Prostate gland (tissue), 2 donors: ENCODE measurements around the gene HS1BP3.

Experiments
- POLR2A ChIP-seq: fragments of 450-650 bp; IDR thresholded peaks from one replicate; pipeline ENCODE4 v1.6.1; 2016; ENCODE audit warnings: antibody characterized with exemption, mild to moderate bottlenecking
- POLR2AphosphoS5 ChIP-seq: sonication (generic); formaldehyde crosslinking; IDR thresholded peaks from one replicate; pipeline ENCODE4 v1.6.1; 2017; ENCODE audit warnings: antibody characterized with exemption
- TF ChIP-seq, protein P1 (sequence below), 4 experiments: fragments of 200-600 bp in 2 of 4; fragments of 450-650 bp in 2 of 4; sonication (generic) in 2 of 4; IDR thresholded peaks; 1 replicate in 3 of 4; 2 replicates in 1 of 4; pipeline ENCODE4 v1.5.1; 2016 to 2019; ENCODE audit warnings: antibody characterized with exemption in 4 of 4, mild to moderate bottlenecking in 2 of 4, moderate library complexity in 2 of 4

DNA sequence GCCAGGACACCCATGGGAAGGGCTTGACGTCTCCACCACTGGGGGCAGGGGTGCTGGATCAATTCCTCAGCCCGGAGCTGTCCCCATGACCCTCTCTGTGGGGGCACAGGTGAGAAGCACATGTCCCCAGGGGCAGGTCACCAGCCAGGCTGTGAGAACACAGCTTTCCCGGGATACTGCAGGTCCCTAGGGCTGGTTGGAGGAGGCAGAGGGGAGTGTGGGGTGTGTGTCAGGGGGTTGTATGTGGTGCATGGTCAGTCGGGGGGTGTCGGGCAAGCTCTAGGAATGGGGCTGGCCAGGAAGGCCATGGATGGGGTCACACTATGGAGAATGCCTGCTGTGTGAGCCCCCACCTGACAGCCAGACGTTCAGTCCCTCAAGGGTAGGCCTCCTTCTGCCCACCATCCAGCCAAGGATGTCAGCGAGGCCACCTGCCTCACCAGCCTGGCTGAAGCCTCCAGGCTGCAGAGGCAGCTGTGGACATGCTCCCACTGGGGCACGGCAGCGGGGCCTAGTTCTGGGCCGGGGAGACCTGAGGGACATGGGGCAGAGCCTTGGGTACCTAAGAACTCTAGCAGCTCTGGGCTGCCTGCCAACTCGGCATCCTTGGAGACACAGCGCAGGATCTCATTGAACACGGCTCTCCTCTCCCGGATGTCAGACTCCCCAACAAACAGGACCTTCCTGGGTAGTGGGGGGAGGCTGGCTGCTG is 10.3 kb downstream of the HS1BP3 start:
- TF ChIP-seq POLR2A (no peak), POLR2AphosphoS5 (no peak)
- TF ChIP-seq, protein P1, sequence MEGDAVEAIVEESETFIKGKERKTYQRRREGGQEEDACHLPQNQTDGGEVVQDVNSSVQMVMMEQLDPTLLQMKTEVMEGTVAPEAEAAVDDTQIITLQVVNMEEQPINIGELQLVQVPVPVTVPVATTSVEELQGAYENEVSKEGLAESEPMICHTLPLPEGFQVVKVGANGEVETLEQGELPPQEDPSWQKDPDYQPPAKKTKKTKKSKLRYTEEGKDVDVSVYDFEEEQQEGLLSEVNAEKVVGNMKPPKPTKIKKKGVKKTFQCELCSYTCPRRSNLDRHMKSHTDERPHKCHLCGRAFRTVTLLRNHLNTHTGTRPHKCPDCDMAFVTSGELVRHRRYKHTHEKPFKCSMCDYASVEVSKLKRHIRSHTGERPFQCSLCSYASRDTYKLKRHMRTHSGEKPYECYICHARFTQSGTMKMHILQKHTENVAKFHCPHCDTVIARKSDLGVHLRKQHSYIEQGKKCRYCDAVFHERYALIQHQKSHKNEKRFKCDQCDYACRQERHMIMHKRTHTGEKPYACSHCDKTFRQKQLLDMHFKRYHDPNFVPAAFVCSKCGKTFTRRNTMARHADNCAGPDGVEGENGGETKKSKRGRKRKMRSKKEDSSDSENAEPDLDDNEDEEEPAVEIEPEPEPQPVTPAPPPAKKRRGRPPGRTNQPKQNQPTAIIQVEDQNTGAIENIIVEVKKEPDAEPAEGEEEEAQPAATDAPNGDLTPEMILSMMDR (IDR thresholded peaks at IDR 0.05) = no peak
